Islet of Langerhans (tissue), 1 donor: ENCODE measurements around the gene PSMC1.
"Not testable (repeated sequence)": the region's sequence is repeated elsewhere in the genome, so short reads cannot be mapped to it uniquely, and the experiment has no call there.

ENCODE experiments used
- FAIRE-seq: peaks from one replicate; lab custom pipeline; 2011; peaks lifted over from hg19 to GRCh38; lab: Jason Lieb, UNC

Gene PSMC1

DNA sequence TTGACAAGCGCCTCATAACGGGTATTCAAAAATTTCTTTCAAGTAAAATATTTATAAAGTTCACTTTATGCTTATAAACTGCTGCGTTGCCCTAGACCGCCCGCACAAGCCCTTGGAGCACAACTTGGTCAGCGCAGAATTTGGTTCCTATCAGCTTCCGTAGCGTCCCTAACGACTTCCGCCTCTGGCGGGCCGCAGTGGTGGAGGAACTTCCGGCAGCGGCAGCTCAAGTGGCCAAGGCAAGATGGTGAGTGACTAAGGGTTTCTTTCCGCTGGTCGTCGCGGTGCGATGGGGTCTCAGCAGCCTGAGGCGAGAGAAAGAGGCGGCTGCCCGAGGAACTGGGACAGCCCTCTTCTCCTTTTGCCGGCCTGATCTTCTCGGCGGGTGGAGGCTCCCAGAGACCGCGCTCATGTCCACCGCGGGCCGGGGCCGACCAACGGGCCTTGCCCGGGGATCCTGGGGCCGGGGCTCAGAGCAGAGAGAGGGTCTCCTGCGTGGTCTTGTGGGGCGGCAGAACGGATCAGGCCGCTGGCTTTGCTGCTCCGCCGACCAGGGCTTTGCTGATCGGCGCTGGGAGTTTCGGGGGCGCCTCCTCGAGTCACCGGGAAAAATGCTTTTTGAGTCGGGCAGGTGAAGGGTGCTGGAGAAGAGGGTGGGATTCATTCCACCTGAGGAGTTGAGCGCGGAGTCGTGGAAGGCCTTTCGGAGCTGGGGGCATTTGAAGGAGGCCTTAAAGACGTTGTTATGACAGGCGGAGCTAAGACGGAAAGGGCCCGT lies at the start of gene PSMC1:
PSMC1 (plus strand) TSS at position 200 of the 778 bp plus-strand sequence; CDS start at position 245, 45 bp downstream.
- peak; percentile 95 for FAIRE-seq

DNA sequence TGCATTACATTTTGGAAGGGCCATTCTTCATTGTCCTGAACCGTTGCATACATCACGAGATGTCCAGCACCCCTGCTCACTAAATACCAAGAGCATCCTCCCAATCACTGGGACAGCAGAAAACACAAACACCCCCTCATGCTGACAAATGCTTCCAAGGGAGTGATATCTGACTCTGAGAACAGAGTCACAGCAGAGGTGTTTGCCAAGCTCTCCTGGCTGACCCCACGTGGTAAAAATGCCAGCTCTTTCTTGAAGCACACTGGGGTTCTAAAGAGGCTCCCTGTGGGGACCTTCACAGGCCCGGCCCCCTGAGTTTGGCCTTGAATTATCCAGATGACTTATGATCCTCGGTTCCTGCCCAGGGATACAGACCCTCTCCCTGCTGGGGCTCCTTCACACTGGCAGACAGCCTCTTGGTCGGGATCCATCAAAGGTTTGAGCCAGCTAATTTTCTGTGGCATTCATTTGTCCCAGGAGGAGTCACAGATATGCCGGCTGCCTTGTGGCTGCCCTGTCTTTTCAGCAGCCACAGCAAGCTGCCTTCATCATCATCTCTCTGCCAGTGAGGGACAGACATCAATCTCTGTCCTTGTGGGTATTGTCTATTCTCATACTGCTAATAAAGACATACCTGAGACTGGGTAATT lies 43.1 kb upstream of the PSMC1 start:
- no peak for FAIRE-seq

DNA sequence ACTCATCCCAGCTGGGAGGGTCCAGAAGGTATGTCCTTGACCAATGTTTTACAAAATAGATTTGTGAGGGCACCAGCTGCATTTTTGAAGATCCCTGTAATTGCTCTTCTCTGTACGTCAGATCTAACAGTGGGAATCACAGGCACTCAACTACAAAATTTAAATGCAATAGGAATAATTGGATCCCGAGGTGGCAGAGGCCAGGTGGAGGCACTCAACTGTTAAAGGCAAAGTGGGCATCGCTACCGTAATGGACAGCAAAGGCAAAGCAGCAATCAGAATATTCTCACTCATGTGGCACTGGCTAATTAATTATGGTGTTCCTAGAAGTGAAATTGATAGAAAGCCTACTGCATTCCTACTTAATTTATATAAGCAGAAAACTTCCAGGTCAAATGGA lies 27.9 kb upstream of the PSMC1 start:
- no peak for FAIRE-seq

DNA sequence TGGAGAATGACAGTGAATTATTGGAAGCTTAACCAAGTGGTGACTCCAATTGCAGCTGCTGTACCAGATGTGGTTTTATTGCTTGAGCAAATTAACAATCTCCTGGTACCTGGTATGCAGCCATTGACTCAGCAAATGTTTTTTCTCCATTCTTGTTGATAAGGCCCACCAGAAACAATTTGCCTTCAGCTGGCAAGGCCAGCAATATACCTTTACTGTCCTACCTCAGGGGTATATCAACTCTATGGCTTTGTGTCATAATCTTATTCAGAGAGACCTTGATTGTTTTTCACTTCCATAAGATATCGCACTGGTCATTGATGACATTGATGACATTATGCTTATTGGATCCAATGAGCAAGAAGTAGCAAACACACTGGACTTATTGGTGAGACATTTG lies 26.4 kb upstream of the PSMC1 start:
- not testable (repeated sequence) for FAIRE-seq

DNA sequence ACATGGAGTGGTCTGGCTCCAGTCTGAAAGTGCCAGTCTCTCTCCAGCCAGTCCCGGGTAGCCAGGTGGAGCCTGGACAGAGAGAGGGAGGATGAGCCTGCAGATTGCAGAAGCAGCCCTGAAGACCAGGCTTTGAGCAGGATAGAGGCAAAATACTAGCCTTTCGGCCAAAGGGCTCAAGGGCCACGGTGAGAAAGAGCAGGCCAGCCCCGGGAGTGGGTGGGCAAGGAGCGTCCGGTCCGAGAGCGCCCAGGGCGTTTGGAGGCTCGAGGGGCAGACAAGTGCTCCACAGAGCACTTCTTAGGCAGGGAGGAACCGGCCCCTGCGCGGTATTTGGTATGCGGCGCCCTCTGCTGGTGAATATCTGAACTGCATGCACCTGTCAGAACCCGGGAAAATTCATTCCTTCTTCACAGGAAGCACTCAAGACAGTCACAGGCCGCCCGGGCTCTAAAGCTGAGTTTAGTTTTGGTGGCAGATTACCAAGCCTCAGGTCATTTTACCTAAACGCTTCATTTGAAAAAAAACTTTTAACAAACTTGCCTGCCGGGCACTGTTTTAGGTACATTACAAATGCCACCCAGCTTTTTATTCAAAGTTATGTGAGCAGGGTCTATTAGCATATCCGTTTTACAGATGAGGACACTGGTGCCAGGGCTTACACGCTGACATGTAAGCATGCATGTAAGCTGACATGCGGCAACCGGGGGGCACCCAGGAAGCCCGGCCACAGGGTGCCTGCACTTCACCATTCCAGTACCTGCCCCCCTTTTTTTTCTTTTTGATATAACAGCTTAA lies 21.0 kb upstream of the PSMC1 start:
- FAIRE-seq = no peak

DNA sequence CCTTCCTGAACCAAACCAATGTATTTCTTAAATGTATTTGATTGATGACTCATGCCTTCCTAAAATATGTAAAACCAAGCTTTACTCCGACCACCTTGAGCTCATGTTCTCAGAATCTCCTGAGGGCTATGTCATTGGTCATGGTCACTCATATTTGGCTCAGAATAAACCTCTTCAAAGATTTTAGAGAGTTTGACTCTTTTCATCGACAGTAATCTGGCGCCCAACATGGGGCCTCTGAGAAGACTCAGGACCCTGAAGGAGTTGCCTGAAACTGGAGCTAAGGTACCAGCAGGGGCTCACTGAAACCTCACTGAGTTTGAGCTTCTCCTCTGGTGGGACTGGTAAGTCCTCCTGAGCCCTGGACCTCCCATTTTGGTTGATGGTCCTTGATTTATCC lies 17.2 kb upstream of the PSMC1 start:
- no peak for FAIRE-seq

DNA sequence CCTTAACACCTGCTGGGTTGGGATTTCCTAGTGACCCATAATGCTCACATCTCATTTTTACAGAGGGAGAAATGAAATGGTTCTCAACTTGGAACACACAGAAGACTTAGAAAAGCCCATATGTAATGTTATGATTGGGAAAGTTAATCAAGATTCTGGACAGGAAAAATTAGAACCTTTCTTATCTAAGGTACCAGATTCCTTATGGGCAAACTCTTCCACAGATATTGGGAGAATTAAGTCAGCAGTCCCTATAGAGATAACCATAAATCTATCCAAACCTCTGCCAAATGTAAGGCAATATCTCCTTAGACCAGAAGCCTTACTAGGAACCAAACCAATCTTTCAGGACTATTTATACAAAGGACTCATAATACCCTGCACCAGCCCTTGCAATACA lies 13.9 kb upstream of the PSMC1 start:
- no peak for FAIRE-seq

DNA sequence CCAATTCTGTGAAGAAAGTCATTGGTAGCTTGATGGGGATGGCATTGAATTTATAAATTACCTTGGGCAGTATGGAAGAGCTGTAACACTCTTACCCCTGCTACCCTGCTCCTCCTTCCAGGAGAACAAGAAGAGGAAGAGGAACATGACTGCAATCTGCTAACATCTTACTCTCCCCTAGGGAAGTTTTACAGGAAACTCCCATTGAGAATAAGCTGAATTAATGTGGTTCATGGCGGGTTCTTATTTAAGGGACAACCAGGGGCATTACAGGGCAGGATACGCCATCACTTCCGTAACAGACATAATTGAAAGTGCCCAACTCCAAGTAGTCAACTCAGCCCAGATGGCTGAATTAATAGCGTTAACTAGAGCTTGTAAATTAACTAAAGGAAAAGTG lies 9.4 kb upstream of the PSMC1 start:
- FAIRE-seq = no peak

DNA sequence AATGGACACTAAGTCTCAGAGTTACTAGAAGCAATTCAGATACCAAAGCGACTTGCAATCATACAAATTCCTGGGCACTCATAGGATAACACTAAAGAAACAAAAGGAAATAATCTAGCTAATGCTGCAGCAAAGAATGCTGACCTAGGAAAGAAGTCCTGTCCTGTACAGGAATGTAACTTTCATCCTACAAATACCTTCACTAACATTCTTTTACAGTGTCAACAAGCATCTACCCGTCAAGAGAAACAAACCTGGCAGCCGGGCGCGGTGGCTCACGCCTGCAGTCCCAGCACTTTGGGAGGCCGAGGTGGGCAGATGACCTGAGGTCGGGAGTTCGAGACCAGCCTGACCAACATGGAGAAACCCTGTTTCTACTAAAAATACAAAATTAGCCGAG lies 8.9 kb upstream of the PSMC1 start:
- not testable (repeated sequence) for FAIRE-seq

DNA sequence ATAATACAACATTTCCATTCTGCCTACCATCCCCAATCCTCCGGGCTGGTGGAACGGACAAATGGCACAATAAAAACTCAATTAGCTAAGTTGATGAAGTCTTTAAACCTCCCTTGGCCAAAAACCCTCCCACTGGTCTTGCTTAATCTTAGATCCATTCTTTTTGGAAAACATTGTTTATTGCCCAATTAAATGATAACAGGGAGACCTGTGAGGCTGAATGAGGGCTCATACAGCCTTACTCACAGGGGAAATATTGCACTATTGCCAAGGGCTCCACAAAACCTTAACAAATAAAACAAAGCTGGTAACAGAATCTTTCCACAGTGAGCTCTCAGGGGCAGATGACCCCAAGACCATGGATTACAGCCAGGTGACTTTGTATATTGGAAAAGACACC lies 7.8 kb upstream of the PSMC1 start:
- FAIRE-seq = no peak

DNA sequence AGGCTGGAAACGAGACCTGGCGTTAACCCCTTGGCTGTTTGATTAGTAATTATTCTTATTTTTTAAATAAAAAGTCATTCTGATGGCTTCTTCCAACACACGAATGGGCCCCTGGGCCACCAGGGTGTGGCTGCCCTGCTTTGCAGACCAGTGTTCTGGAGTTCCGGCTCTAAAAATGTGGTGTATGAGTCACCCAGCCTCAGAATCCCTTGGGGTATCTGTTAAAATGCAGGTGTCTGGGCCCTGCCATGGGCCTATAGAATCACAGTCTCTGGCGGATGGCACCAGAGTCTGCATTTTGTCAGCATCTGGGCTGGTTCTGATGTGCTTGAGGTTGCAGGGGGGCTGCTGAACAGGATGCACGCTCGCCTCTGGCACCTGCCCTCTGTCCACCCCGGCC lies 2.5 kb upstream of the PSMC1 start:
- no peak for FAIRE-seq

DNA sequence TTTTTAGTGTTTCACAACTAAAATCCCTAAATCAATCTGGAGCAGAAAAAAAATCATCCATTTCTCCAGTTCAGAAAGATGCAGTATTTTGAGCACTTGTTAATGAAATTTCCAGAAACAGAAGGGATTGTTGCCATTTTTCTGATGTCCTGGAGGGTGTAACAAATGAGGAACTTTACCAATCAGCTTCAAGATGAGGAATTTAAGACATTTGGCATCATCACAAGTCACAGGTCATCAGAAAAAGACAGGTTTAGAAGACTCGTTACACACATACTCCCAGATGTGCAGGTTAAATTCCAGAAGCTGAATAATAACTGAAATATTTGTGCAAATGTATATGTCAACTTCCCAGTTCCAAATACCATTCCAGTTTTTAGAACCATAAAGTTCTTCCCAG lies 482 bp upstream of the PSMC1 start:
- peak; percentile 47 for FAIRE-seq

DNA sequence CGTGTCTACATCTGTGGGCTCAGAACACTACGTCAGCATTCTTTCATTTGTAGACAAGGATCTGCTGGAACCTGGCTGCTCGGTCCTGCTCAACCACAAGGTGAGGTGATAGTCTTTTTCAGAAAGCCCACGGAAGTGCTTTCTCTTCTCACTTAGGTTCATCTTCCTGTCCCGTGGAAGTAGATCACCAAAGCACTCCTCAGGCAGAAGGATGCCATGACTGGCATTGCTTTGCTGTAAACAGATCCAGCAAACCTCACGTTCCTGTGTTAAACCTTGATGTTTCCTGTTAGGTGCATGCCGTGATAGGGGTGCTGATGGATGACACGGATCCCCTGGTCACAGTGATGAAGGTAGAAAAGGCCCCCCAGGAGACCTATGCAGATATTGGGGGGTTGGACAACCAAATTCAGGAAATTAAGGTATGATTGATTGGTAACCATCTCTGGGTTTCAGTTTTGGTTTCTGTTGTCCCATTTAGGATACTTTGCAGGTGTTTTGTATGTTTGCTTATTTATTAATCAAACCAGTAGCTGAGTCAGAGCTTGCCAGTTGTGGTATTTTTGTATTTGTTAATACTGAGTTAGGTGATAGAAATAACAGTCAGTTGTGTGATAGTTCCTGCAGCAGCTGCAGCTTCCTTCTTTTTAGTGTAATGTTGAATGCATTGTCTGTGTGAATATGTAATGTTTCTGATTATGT lies 7.5 kb downstream of the PSMC1 start:
- FAIRE-seq = no peak

DNA sequence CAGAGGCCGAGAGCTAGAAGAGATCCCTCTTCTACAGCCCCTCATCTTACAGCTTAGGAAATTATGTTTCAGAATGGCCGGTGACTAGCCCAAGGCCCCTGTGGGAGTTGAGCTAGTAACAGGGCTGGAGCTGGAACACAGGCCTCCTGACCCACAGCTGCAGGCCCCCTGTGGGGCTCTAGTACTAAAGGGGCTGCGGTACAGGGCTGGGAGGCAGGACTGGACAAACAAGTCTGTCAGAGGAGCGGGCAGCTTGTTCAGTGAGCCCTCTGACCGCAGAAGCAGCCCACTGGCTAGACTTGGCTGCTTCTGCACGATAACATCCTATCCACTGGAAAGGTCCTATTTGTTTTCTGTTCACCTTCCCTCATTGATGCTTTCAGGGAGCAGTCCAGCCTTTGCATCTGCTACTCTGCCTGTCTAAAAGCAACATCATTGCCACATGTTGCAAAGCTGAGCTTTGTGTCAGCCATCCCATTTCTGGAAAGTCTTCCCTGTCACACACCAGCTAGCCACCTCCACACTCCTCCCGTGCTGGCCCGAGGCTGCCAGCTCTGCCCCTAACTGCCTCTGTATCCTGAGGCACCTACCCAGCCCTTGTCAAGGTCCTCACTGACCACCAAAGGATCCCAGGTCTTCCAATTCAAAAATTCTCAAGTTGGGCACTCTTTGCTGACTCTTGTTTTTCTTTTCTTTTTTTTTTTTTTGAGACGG lies 10.2 kb downstream of the PSMC1 start:
- FAIRE-seq = no peak

DNA sequence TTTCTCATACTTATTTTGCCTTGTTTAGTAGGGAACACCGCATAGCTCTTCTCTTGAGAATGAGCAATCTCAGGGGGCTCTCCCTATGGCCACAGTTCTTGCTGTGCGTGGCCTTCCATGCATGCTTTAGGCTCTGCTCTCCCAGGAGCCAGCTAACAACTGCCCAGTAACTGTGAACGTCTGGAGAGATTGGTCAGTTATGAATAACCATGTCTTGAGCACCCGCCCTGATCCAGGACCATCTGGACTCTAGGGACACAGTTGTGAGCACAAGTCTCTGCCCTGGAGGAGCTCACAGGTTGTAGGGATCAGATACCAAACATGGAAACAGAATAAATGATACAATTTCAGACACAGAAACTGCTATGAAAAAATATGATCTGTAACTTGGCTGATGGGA lies 12.1 kb downstream of the PSMC1 start:
- no peak for FAIRE-seq

DNA sequence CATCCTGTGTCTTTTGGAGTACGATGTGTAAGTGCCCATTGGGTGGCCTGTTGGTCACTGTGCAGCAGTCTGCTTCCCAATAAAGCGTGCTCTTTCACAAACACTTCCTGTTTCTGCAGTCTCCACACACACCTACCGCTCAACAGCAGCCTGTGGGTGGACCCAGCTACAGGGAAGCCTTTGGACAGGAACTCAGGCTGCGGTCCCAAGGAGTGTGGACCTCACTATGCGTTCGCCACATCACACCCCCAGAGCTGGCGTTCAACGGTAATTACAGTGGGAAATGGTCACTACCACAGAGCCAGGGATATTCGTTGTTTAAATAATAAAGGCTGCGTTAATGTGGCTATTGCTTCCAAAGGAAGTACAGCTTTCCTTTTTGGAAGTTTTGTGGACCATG lies 16.2 kb downstream of the PSMC1 start:
- no peak for FAIRE-seq

DNA sequence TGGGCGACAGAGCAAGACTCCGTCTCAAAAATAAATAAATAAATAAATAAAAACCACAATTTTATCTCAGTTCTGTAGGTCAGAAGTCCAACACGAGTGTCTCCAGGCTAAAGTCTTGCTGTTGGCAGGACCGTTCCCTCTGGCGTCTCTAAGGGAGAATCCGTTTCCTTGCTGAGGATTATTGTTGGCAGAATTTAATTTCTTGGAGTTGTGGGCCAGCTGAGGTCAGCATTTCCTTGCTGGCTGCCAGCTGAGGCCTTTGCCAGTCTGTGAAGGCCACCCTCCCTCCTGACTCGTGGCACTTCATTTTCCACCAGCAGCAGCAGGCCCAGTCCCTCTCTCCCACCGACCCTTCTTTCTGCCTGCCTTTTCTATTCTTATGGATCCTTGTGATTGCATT lies 17.2 kb downstream of the PSMC1 start:
- no peak for FAIRE-seq

DNA sequence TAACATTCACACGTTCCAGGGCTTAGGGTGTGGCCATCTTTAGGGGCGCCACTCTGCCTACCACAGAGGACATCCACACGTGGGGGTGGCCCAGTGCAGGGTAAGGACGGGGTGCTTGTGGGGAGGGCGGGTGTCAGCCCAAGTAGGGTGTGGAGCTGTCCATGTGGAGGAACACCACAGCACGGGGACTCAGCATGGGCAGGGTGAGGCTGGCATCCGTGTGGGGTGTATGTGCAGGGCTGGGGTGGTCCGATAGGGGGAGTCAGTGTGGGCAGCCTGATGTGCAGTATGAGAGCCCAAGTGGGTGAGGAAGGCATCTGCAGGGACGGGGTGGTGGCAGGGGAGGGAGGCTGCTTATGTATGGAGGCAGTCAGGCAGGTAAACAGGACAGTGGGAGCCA lies 17.7 kb downstream of the PSMC1 start:
- no peak for FAIRE-seq

DNA sequence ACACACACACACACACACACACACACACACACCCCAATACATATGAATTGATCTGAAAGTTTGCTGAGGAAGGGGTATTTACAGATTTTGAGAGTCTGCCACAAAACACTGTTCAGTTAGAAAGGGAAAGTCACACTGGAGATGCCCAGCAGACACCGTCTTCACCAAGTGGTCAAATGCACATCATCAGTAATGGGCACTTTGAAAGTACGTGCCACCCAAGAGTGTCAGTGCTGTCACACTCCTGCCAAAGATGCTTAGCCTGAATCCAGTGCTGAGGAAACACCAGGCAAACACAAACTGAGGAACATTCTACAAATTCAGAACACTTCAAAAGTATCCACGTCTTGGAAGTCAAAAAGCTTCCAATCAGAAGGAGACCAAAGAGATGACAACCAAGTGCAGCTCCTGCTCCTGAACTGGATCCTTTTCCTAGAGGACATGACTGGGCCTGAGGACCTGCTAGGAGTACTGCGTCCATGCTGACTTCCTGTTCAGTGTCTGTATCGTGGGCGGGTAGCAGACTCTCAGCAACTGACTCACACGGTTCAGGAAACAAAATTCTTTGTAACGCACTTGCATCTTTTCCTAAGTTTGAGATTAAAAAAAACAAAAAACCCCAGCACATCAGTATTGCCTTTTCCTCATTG lies 18.6 kb downstream of the PSMC1 start:
- FAIRE-seq = no peak

DNA sequence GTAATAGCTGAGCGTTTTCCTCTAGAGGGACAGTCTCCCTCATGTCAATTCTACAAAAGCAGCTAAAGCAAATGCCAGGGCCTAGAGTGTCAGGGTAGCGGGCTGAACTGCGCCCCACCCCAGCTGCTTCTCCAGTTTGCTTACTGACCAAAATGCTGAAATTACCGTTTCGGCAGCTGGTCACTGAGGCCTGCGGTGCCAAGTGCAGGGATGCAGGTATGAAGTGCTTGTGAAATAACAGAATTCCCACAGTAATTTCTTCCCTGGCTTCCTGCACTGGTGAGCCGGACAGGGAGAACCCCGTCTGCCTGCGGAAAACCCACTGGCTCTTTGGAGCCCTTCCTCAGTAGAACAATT lies 19.1 kb downstream of the PSMC1 start:
- FAIRE-seq = no peak

DNA sequence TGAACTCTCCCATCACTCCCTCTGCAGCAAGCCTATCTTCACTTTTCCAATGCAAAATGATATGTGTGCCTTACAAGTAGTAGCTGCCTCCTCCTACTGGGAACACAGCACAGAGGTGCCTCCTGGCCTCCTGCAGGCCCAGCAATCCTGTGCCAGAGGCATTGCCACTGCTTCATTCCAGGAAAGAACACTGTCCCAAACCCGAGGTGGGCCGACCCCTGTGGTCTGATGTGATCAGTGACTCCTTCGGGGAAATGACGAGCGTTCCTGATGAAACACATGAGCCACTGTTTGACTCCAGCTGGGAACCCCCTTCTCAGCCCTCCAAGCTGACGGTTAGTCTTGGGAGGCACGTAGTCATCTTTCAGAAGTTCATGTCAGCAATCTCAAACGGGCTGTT lies 19.5 kb downstream of the PSMC1 start:
- no peak for FAIRE-seq
